Lung (tissue), 12 donors: ENCODE results near the gene NKAIN4. TPM values are rescaled to one million over a fixed set of nuclear protein-coding genes. Genes with fewer than 3 reads are reported as not detected.

ENCODE experiments used
- ATAC-seq: fragments of 200-7000 bp; cut with Tn5 transposase; one replicate; pipeline ENCODE4 v1.9.1; 2020; ENCODE audit warnings: moderate number of reproducible peaks; ENCODE audit not compliant: insufficient read depth, low FRiP score
- DNase-seq, 3 donors: peaks; one replicate each; pipeline ENCODE4 v3.0.0-alpha.2; 2013 to 2017
- H3K27ac ChIP-seq, 2 donors: one replicate each; pipeline ENCODE4 v1.5.1; 2013; ENCODE audit warnings: mild to moderate bottlenecking in 2 of 2, moderate library complexity in 2 of 2, control low read depth in 1 of 2, inconsistent platforms in 1 of 2, low read depth in 1 of 2, low read length in 1 of 2
- H3K27me3 ChIP-seq, 3 donors: one replicate each; pipeline ENCODE4 v1.5.1; 2013; ENCODE audit warnings: low read length in 2 of 3; ENCODE audit not compliant: control insufficient read depth in 3 of 3, insufficient read depth in 3 of 3
- H3K36me3 ChIP-seq, 4 donors: one replicate each; pipeline ENCODE4 v1.5.1; 2013; ENCODE audit warnings: low read length in 4 of 4, mild to moderate bottlenecking in 1 of 4, moderate library complexity in 1 of 4; ENCODE audit not compliant: control insufficient read depth in 4 of 4, insufficient read depth in 4 of 4
- H3K4me1 ChIP-seq, 5 donors: one replicate each; pipeline ENCODE4 v1.5.1; 2013; ENCODE audit warnings: low read length in 5 of 5, mild to moderate bottlenecking in 2 of 5, moderate library complexity in 1 of 5; ENCODE audit not compliant: control insufficient read depth in 5 of 5, insufficient read depth in 5 of 5
- H3K4me3 ChIP-seq: one replicate; pipeline ENCODE4 v1.5.1; 2013; ENCODE audit warnings: mild to moderate bottlenecking, control low read depth, moderate library complexity
- H3K9ac ChIP-seq, 2 donors: one replicate each; pipeline ENCODE4 v1.5.1; 2013; ENCODE audit warnings: low read length in 2 of 2, control low read depth in 1 of 2; ENCODE audit not compliant: insufficient read depth in 1 of 2
- H3K9me3 ChIP-seq, 4 donors: one replicate each; pipeline ENCODE4 v1.5.1; 2013; ENCODE audit warnings: low read length in 3 of 4, mild to moderate bottlenecking in 1 of 4, moderate library complexity in 1 of 4; ENCODE audit not compliant: control insufficient read depth in 4 of 4, insufficient read depth in 3 of 4
- WGBS, 2 donors: extraction: QIAGEN DNeasy Blood & Tissue Kit; methylation state at CpG; one replicate each; pipeline ENCODE4 v1.1.7; 2013; 5-methylcytosine and 5-hydroxymethylcytosine counted together
- polyA plus RNA-seq, 2 donors: library from polyadenylated mRNA; stranded (reverse); fragments of 200-250 nt; gene quantifications; one replicate each; pipeline ENCODE4 v1.2.1, GENCODE V29; 2013
- total RNA-seq, 2 donors: library from RNA; depleted of rRNA in 1 of 2; stranded (reverse); fragments of >200 nt in 1 of 2; gene quantifications; one replicate each; pipeline ENCODE4 v1.2.1, GENCODE V29; 2014 to 2021
- TF ChIP-seq, protein P1 (sequence below): IDR thresholded peaks from 2 replicates; pipeline ENCODE4 v1.5.1; 2012; ENCODE audit warnings: mild to moderate bottlenecking; ENCODE audit errors: control extremely low read depth, extremely low read depth
- donor health status: control.
- donor health status: control.
- donor health status: Bipolar disorder and iron deficiency.
- donor health status: healthy.
- donor health status: DM: yes; HTN: yes; CAD: no.

The NKAIN4 gene
- total and polyA plus RNA-seq, 4 donors: 0.10 to 1.7 TPM; not detected in 2

DNA sequence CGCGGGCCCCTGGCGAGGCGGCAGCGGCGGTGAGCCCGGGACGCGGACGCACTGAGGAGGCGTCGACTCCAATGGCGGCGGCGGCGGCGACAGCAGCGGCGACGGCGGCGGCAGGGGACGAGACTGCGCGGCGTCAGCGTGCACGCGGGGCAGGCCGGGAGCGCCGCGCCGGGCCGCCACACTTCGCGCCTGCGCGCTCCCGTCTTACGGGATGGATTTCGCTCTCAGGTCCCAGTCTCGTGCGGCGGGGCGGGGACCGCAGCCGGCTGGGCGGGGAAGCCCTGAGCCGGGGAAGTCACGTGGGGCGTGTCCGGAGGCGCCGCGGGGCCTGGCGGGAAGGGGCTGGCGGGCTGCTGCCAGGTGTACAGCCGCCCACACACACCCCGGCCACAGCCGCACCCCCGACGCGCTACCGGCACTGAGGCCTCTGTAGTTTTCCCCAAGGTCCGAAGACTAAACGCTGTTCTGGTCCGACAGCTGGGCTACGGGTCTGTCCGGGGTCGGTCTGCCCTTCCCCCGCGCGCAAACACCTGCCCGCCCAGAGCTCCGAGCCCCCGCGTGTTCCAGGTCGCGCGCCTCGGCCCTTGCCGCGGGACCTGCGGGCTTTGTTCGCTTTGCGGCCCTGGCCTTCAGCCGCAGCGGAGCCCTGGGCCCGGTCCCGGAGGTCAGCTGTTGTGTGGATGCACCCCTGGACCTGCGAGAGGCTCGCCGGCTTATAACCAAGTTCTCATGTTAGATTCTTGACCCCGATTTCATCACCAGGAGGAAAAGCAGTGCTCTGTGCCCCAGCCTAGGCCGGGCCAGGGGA, 38.0 kb downstream of the NKAIN4 start, which contains the start of gene YTHDF1:
YTHDF1 (minus strand) TSS at position 91 of the 808 bp plus-strand sequence. CDS start 239 bp downstream, outside the sequence.
- TF ChIP-seq, protein P1, sequence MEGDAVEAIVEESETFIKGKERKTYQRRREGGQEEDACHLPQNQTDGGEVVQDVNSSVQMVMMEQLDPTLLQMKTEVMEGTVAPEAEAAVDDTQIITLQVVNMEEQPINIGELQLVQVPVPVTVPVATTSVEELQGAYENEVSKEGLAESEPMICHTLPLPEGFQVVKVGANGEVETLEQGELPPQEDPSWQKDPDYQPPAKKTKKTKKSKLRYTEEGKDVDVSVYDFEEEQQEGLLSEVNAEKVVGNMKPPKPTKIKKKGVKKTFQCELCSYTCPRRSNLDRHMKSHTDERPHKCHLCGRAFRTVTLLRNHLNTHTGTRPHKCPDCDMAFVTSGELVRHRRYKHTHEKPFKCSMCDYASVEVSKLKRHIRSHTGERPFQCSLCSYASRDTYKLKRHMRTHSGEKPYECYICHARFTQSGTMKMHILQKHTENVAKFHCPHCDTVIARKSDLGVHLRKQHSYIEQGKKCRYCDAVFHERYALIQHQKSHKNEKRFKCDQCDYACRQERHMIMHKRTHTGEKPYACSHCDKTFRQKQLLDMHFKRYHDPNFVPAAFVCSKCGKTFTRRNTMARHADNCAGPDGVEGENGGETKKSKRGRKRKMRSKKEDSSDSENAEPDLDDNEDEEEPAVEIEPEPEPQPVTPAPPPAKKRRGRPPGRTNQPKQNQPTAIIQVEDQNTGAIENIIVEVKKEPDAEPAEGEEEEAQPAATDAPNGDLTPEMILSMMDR: no peak
- DNase-seq: peak; percentile 95 to 97 (median 96)
- peak within 1 kb of the TSS; percentile 80 to 87 for H3K27ac ChIP-seq

DNA sequence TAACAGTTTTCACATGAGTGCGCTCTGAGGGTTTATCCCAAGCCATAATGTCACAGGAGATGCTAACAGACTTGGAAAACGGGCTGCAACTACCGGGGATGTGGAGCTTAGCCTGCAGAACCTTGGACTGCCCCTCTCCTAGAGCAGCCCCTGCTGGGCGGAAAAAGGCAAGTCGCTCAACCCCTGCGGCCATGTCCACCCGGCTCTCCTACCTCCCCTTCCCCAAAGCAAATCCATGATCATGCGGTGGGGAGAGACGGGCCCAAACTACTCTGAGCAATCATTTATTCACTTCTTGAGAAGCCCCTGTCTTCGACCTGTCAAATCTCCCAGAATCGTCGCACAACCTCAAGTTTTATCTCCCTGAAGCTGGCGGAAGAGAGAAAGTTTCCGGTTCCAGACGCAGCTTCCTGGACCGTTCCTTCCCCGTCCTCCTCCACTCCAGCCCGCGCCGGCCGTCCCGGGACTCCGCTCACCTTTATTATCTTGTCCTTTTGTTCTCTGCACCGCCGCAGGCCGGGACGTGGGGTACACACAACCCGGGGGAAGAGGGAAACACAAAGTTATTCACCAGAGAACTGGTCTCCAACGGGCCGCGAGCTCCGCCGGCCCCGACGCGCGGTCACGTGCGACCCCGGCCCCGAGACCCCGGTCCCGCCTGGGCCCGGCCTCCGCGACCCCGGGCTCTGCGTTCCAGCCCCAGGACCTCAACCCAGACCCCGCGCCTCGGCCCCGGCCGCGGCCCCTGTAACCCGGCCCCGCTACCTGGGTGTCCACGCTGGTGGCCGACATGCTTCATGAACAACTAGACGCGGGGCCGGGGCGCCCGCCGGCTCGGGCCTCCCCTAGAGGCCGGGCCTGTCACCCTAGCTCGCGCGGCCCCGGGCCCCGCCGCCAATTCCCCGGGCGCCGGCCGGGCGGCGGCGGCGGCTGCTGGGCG, 38.9 kb downstream of the NKAIN4 start:
- H3K27ac ChIP-seq: peak overlapping the region; percentile 73 to 80
- peaks cover 0 to 2% (median 0%) of the 10 kb centered on the region in 3 donors for H3K27me3 ChIP-seq
- H3K36me3 ChIP-seq: peaks cover 7 to 34% (median 20%) of the 10 kb centered on the region in 4 donors
- DNase-seq: peak in 1 of 3 donors; percentile 38
- peaks cover 5 to 18% (median 7%) of the 10 kb centered on the region in 5 donors for H3K4me1 ChIP-seq
- WGBS, 2 donors: 2% methylated on average over 81 of the region's 81 CpGs
- peak overlapping the region; percentile 26 to 67 for H3K9ac ChIP-seq
- TF ChIP-seq, protein P1: no peak
- ATAC-seq: no peak
- no peaks in the 10 kb centered on the region for H3K9me3 ChIP-seq
- H3K4me3 ChIP-seq: peak overlapping the region; percentile 93

More for the DNA sequence above, 38.0 kb downstream of the NKAIN4 start, which contains the start of gene YTHDF1:
- peaks cover 0 to 5% (median 0%) of the 10 kb centered on the region in 3 donors for H3K27me3 ChIP-seq
- H3K4me3 ChIP-seq: peak within 1 kb of the TSS; percentile 93
- peak within 1 kb of the TSS; percentile 26 to 67 for H3K9ac ChIP-seq
- H3K36me3 ChIP-seq: peaks cover 7 to 29% (median 17%) of the 10 kb centered on the region in 4 donors
- peaks cover 0 to 3% (median 0%) of the 10 kb centered on the region in 4 donors for H3K9me3 ChIP-seq
- peaks cover 5 to 18% (median 7%) of the 10 kb centered on the region in 5 donors for H3K4me1 ChIP-seq
- WGBS, 2 donors: 1% methylated on average over 62 to 96 of the region's 96 CpGs
- peak; percentile 96 for ATAC-seq

DNA sequence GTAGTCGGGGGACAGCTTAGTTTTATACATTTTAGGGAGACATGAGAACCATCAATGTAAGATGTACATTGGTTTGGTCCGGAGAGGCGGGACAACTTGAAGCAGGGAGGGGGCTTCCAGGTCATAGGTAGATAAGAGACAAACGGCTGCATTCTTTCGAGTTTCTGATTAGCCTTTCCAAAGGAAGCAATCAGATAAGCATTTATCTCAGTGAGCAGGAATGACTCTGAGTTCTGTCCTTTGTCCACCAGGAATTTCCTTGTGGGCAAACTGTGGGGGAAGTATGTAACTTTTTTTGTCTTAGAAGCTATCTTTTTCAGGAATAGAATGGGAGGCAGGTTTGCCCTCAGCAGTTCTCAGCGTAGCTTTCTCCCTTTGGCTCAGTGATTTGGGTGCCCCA, 39.7 kb downstream of the NKAIN4 start:
- Histone ChIP-seq H3K9me3 (no peaks in the 10 kb centered on the region), H3K36me3 (peaks cover 7 to 41% (median 23%) of the 10 kb centered on the region in 4 donors), H3K4me3 (no peak overlapping the region), H3K27ac (no peak overlapping the region), H3K9ac (no peak overlapping the region), H3K4me1 (peaks cover 5 to 18% (median 7%) of the 10 kb centered on the region in 5 donors), H3K27me3 (no peaks in the 10 kb centered on the region)
- ATAC-seq (no peak), DNase-seq (no peak)
- WGBS, 2 donors: 67 to 74% methylated on average over 6 of the region's 6 CpGs
- TF ChIP-seq, protein P1: no peak
